HG03196 (cell line): ENCODE measurements around the gene GCNA.
"Not testable (repeated sequence)": the region's sequence is repeated elsewhere in the genome, so short reads cannot be mapped to it uniquely, and the experiment has no call there.

Experiments used
- ATAC-seq: cut with Tn5 transposase; IDR thresholded peaks from one replicate; pipeline ENCODE4 v1.9.1; 2021; ENCODE audit not compliant: unreplicated experiment

Gene GCNA

GRCh38 chrX:71556036-71556435, 22.2 kb upstream of the GCNA start:
- no peak for ATAC-seq

GRCh38 chrX:71558920-71559319, 19.3 kb upstream of the GCNA start:
- ATAC-seq = no peak

- ATAC-seq = not testable (repeated sequence)
These were observed 18.5 kb upstream of the GCNA start for GRCh38 chrX:71559773-71560172.

GRCh38 chrX:71563921-71564320, 14.3 kb upstream of the GCNA start:
- ATAC-seq = no peak

GRCh38 chrX:71565474-71566041, 12.7 kb upstream of the GCNA start:
- ATAC-seq = no peak

GRCh38 chrX:71571390-71571789, 6.8 kb upstream of the GCNA start:
- not testable (repeated sequence) for ATAC-seq

- no peak for ATAC-seq
These were observed 4.6 kb upstream of the GCNA start for GRCh38 chrX:71573590-71573989.

- ATAC-seq = no peak
These were observed 555 bp upstream of the GCNA start for GRCh38 chrX:71577682-71578081.

GRCh38 chrX:71579136-71579989, 1.1 kb downstream of the GCNA start:
- no peak for ATAC-seq

- ATAC-seq = no peak
These were observed 1.7 kb downstream of the GCNA start for GRCh38 chrX:71579990-71580380.

GRCh38 chrX:71581210-71581609, 3.0 kb downstream of the GCNA start:
- ATAC-seq = no peak

- no peak for ATAC-seq
These were observed 8.7 kb downstream of the GCNA start for GRCh38 chrX:71586929-71587328.

- ATAC-seq = not testable (repeated sequence)
These were observed 15.0 kb downstream of the GCNA start for GRCh38 chrX:71593210-71593609.

- ATAC-seq = no peak
These were observed 21.7 kb downstream of the GCNA start for GRCh38 chrX:71599965-71600364.

- no peak for ATAC-seq
These were observed 25.4 kb downstream of the GCNA start for GRCh38 chrX:71603618-71604017.

GRCh38 chrX:71604141-71604540, 25.9 kb downstream of the GCNA start:
- no peak for ATAC-seq

- ATAC-seq = no peak
These were observed 26.7 kb downstream of the GCNA start for GRCh38 chrX:71604796-71605568.

- no peak for ATAC-seq
These were observed 28.4 kb downstream of the GCNA start for GRCh38 chrX:71606536-71607216.

GRCh38 chrX:71607488-71607887, 29.3 kb downstream of the GCNA start:
- ATAC-seq = no peak

GRCh38 chrX:71609095-71609750, 31.0 kb downstream of the GCNA start:
- ATAC-seq = no peak

GRCh38 chrX:71611736-71612135, 33.5 kb downstream of the GCNA start:
- not testable (repeated sequence) for ATAC-seq
